GM18873 (cell line): ENCODE results near the gene SLC22A3.

ENCODE experiments used
- ATAC-seq: cut with Tn5 transposase; IDR thresholded peaks from one replicate; pipeline ENCODE4 v1.9.1; 2021; ENCODE audit warnings: mild to moderate bottlenecking, moderate library complexity, moderate number of reproducible peaks; ENCODE audit not compliant: unreplicated experiment, low FRiP score

SLC22A3 gene

DNA sequence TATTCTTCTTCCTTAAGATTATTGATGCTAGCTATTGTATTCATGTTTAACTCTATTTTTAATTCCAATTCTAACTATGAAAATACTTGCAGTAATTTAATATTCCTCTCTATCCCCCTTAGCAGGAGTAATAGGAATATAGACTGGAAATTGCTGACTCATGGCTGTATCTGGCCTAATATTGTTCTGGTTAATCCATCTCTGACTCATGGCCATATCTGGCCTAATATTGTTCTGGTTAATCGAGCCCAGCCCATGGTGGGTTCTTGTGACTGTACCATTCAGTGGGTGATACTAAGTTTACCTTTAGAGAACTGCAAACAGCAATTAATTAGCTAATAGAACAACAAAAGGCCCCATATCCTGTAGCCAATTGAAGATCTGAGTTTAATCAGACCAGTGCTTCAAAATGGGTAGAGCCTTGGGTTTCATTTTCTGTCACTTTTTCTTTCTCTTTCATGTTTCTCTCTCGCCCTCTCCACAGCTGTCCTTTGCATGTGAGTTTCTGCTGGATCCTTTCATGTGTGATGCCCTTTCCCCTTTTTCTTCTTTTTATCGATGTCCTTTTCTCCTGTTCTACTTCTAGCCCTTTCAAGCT lies 50.6 kb downstream of the SLC22A3 start:
- ATAC-seq: peak; percentile 93

DNA sequence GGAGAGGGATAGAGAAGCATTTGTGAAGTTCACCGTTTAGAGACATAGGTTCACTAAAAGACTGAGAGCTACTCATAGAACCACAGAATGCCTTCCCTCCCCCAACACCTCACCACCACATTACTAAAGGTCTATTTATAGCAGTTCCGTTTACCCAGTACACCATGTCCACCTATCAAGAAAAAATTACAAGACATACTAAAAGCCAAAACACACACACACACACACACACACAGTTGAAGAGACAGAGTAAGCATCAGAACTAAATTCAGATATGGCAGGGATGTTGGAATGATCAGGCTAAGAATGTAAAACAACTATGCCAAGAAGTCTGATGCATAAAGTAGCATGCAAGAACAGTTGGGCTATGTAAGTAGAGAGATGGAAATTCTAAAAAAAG lies 52.3 kb downstream of the SLC22A3 start:
- ATAC-seq: no peak

DNA sequence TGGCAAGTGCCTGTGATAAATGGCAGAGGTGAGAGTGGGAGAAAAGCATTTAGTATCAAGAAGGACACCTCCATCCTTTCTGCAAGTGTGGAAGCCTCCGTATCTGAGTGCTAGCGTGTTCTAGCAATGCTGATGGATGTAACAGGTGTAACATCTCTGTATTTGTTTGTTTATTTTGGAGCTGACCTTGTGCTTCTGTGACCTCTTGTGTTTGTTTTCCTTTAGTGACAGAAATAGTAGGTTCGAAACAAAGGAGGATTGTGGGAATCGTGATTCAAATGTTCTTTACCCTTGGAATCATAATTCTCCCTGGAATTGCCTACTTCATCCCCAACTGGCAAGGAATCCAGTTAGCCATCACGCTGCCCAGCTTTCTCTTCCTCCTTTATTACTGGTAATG lies 60.4 kb downstream of the SLC22A3 start:
- no peak for ATAC-seq

DNA sequence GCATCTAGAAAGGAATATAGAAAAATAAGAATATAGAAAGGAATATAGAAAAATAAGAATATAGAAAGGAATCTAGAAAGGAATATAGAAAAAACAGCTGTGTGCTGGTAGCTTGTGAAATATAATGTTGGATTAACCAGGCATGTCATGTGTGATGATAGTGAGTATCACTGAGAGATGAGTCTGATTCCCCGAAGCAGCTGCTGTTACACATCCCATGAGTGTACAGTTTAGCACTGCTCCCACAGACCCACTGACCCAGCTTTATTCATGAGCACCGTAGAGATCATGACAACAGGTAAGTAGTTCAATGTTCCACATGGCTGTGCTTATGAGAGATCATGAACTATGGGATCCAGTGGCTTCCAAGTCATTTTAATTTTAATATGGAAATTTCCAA lies 64.8 kb downstream of the SLC22A3 start:
- no peak for ATAC-seq

DNA sequence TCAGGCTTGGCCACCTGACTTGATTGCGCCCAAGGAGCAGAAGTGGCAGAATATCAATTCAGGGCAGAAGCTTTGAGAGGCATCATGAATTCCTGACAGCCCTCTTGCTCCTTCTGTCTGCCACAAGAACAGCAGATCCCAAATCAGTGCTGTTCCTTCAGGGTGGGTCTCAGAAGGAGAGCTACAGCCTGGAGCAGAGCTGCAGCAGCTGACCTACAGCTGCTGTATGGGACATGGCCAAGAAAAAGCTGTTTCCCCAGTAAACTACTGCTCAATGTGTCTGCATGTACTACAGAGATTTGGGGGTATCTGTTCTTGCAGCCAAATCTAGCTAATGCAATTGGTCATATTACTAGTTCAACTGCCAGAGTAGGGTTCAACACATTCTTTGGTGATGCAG lies 69.0 kb downstream of the SLC22A3 start:
- ATAC-seq: no peak

DNA sequence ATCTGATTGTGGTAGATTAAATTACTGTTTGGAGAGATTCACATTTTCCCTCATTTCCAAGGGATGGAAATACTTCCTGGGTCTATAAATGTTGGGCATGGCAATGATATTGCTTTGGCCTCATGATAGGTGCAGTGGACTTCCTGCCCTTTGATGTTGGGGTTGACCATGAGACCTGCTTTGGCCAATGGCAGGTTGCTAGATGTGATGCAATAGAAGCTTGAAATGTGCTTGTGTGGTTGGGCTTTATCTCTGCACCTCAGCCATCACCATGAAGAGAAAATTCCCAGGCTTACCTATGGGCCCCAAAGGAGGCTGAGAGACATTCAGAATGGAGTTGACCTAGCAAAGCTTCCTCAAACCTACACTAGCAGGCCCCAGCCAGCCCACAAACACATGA lies 69.4 kb downstream of the SLC22A3 start:
- ATAC-seq: no peak

DNA sequence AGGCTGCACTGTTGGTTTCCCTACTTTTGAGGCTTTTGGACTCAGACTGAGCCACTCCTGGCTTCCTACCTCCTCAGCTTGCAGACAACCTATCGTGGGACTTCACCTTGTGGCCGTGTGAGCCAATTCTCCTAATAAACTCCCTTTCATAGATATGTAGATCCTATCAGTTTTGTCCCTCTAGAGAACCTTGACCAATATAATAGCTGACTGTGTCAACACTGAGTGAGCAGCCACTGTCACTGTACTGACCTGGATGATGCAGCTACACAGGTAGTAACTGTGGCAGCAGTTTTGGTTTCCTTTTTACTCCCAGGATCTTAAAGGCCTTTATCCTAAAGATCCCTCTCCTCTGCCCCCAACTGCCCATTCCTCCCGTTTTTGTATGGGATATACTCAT lies 70.2 kb downstream of the SLC22A3 start:
- no peak for ATAC-seq

DNA sequence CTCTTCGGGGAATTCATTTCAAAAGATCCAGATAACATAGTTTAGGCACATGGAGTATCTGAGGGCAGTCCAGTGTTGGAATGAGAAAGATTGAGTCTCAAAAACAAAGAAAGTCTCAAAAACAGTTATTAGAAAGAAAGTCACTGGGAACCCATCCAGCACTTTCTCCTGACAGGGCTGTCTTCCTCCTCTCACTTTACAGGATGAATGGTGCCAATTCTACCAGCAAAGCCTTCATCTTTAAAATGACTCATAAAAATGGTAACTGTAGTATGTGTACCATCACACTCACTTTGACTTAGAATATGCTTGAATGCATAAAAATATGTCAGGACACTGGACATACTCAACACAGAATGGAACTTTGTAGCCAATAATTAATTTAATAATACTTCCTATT lies 71.3 kb downstream of the SLC22A3 start:
- ATAC-seq: no peak

DNA sequence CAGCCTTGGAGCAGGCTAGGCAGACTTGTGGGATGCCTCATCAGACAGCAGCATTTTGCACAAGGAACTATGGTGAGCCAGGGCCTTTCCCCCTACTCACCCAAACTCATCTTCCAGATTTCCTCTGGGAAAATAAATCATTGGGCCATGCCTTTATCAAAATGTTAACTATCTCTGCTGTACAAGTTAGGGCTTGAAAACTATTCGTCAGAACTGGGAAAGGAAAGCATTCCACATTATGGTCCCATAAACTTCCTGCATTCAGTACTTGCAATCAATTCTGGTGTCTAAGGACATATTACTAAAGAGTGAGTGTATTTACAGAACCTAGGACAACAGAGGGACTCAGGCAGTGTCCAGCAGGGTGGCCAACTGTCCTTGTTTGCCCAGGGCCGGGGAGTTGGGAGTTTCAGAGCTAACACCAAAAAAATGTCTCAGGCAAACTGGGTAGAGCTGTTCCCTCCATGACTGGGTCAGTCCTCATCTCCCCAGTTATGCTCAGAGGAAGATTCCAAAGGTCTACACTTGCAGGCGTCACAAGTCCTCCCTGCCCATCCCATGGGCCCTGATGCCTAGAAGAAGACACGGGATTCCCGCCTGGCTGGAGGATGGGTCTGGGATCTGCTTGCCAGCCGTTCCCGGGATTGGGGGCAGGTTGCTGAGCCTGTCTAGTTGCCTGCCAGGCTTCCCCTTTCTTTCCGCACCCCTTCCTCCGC lies 72.2 kb downstream of the SLC22A3 start:
- no peak for ATAC-seq

DNA sequence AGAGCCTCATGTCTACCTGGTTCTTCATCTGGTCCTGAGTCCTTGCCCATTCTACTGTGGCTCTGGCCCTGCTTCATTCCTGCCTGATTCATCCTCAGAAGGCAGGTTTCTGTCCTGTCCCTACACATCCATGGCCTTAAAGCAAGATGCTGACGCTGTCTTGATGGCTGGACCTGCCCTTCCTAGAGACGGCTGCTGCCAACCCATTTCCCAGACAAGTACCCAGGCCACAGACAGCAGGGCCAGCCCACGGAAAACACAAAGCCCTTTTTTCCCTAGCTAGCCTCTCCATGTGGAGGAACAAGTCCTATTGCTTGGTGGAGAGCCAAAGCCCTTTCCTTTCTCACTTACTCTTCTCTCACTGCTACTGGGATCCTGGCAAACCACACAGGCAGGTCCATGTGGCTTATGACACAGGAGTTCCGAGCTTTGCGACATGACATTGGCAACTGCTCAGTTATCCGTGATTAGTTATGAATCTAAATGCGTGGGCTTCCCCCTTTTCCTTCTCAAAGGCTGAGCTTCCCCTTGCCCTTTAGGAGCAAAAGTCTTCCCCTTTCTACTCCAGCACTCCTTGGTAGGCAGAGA lies 72.9 kb downstream of the SLC22A3 start:
- ATAC-seq: no peak

DNA sequence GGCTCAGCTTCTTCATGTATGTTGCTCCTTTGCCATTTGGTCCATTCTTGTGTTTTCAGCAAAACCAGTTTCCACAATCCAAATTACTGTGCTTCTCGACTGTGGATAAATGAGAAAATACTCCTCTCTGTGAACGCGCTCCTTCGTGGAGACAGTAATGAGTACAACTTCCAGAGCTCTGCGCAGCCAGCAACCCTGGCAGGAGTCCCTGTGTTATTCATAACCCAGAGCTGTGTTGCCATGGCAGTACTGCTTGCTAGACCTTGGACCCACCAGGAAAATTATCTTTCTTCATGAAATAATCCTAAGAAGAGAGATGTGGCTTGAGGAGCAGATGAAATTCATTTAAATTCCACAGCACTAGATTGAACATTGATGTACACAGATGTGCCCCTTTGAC lies 73.7 kb downstream of the SLC22A3 start:
- no peak for ATAC-seq

DNA sequence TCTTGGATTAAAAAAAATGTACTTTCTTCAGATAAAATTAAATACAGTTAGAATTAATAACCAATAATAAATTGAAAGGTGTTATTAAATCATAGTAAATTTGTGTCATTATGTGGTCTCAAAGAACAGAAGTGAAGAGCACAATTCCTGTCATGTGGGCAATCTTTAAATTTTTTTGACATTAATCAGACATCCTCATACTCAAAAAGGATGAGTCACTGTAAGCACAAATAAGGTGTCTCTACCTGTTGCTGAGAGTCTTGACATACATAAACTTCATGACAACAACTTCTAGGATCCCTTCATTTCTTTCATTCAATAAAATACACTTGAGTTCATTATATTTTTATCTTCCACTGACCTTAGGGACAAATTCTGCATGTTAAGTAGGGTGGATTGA lies 76.1 kb downstream of the SLC22A3 start:
- ATAC-seq: no peak

DNA sequence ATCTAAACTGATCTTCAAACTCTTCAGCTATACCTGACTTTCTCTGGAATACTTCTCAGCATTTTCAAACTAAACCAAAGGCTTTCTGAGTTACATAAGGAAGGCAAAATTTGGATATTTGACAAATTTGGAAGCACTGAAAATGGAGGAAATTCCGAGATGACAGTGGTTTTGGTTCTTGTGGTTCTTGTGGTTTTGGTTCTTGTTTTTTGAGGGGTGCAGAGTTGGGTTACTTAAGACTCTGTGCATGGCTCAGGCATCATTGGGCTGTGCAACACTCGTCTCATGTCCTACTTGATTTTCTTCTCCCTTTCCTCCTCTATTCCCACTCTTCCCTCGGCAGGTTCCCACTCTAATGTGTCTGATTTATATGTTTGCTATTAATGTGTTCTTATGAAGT lies 78.0 kb downstream of the SLC22A3 start:
- ATAC-seq: no peak

DNA sequence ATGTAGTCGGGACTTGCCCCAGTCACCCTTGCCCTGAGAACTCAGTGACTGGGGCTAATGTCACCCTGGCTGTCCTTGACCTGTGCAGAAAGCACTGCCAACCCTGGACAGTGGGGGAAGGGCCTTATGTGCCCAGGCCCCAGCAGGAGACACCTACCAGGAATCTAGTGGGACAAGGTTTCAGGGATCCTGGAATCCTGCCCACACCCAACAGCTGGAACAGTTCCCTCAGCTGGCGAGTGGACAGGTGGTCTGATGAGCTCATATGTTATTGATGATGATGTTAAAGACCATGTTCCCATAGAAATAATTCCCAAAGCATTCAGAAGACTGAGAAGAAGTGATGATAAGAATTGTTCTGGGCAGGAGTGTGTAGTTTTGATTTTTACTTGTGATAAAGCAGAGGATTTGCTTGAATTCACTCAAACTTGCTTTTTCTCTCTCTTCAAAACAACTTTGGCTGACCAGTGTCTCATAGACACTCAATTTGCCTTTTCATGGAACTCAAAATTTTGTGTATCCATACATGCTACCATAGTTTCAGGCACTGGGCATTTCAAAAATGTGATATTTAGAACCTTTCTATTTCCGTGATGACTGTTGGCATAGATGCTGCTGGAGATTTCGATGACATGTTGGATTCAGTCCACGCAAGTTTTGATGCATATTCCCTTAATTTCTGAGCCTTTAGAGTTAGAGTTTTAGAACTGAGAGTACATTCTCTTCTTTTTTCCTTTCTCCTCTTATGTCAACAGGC lies 79.3 kb downstream of the SLC22A3 start:
- ATAC-seq: no peak

DNA sequence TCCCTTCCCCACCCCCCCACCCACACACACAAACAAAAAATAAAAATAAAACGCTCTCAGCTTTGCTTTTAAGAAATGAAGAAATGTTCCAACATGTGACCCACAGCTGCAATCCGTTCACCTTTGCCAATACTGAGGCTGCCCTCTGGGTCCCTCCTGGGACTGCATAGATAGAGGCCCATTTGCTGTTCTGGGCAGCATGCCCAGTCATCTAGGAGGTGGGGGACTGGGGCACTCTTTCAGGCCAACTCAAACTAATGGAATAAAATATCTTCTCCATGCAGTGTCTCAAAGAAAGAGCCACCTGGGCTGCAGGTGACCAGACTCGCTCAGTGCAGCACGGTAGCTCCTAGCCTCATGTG lies 79.9 kb downstream of the SLC22A3 start:
- ATAC-seq: no peak

DNA sequence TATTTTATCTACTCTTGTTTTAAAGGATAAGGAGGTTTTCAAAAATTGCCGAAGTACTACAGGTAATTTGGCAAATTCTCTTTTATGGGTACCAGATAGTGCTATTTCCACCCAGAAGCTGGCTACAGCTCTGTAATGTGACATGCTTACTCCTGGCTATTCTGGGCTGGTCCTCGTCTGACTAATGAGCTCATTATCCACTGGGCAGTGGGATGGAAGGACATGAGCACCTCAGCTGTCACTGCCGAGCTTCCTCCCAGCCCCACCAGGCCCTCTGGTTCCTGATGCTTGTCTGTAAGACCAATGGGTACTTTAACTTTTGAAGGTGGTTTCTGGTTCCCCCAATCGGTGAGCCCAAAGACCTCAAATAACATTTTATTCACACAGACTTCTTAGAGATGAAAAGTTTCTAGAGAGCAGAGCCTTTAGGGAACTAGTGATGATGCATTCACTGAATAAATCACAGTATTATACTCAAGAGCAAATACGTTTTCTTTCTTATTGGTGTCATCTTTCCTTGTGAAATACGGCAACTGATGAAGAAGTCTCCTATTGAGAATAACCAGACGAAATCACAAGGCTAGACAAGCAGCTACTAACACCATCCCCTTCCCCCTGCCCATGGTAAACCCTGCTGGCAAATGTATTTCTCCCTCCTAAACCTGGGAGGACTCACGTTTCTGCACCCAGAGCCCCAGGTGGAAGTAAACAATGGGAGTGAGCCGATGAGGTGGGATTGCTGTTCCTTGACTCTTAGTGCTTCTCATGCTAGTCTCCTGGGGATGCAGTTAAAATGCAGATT lies 80.8 kb downstream of the SLC22A3 start:
- no peak for ATAC-seq

DNA sequence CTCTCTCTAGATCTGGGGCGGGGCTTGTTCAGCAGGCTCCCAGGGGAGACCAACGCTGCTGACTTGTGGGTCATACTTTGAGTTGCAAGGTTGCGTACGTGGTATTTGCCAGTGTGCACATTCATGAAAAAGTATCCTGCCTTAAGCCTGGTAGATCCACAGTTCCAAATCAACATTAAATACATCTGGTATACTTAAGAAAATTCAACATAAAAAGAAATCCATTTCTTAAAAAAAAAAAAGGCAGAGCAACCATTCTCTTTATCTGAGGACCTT lies 81.4 kb downstream of the SLC22A3 start:
- ATAC-seq: no peak

DNA sequence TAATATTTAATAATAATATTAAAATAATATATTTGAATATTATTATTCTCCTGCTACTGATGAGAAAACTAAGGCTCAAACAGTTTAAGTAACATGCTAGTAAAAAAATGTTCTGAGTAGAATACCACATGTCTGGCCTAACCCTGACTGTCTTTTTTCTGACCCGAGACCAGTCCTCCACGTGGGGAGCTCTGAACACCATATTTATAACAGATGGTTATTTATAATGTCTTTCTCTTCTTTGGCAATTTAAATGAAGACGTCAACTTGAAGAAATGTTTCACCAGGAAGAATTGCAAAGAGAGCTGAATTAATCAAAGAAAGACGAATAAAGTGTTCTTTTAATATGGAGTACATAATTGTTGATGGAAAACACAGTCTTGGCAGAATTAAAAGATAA lies 82.0 kb downstream of the SLC22A3 start:
- no peak for ATAC-seq

DNA sequence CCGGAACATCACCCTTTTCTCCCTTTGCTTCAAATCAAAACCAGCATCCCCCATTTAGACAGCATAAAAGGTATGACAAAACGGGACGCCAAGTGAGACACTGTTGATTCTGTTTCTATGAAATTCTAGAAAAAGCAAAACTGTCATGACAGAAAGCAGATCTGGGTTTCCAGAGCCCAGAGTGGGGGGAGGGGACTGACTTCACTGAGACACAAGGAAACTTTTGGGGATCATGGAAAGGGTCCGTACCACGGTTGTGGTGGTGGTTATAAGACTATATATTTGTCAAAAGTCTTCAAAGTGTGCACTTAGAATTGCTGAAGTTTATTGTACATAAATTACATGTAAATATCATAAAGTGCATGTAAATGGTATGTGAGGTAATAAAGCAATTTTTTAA lies 82.6 kb downstream of the SLC22A3 start:
- no peak for ATAC-seq

DNA sequence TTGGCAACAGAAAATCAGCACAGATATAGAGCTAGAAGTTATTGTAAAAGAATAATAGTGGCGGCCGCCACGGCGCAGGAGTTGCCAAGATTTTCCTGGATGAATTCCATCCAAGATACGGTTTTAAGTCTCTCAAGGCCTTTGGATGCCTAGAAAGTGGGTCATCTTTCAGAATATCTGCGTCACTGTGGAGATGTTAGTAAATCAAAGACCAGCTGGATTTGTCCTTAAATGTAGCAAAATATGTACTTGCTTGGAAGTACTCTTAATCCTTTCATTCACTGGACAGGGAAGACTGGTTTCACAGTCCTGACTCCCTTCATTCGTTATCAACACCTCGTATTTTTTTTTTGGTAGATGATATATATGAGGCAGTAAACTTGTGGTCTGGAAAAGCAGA lies 83.0 kb downstream of the SLC22A3 start:
- ATAC-seq: no peak

DNA sequence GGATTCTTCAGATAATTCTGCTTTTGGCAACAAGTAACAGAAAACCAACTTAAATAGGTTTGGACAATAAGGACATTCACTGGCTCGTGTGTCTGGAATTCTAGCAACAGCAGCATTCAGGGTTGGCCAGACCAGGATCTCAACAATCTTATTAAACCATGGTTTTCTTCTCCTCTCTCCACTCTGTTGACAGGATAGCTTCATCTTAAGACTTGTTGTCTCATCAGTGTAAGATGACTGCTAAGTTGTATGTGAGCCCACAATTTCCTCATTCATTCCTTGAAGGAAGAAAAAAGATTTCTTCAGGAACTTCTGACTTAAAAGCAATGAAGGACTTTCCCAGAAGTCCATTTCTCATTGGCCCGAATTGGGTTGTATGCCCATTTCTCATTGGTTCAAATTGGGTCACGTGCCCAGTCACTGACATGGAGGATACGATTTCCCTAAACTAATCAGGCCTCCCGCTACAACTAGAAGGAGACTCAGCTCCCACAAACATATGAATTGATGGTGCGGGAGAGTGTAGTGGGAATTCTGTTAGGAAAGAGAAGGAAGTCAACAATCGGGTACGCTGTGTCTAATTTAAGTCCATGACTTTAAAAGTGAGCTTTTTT lies 83.7 kb downstream of the SLC22A3 start:
- no peak for ATAC-seq
